Spleen (tissue), 11 donors: ENCODE data around the gene DNAH10. TPM values are rescaled to one million over a fixed set of nuclear protein-coding genes. Genes with fewer than 3 reads are reported as not detected.

Experiments used
- DNase-seq: peaks from one replicate; pipeline ENCODE4 v3.0.0-alpha.2; 2020
- H3K27ac ChIP-seq, 8 donors: fragments of 200-600 bp; sonication (generic) in 7 of 8; 1 replicate in 4 of 8; 2 replicates in 4 of 8; pipeline versions ENCODE4 v1.5.0 to v1.8.0; 2016 to 2021; ENCODE audit warnings: inconsistent platforms in 4 of 8, mild to moderate bottlenecking in 4 of 8, moderate library complexity in 1 of 8
- H3K27me3 ChIP-seq, 7 donors: fragments of 200-600 bp; sonication (generic) in 6 of 7; replicated peaks in 1 of 7; 1 replicate in 4 of 7; 2 replicates in 3 of 7; pipeline versions ENCODE4 v1.5.0 to v1.8.0; 2016 to 2021; ENCODE audit warnings: inconsistent platforms in 3 of 7, mild to moderate bottlenecking in 1 of 7
- H3K36me3 ChIP-seq, 6 donors: fragments of 200-600 bp; sonication (generic) in 5 of 6; 1 replicate in 4 of 6; 2 replicates in 2 of 6; pipeline versions ENCODE4 v1.5.0 to v1.8.0; 2016 to 2021; ENCODE audit warnings: inconsistent platforms in 2 of 6
- H3K4me1 ChIP-seq, 6 donors: fragments of 200-600 bp; sonication (generic) in 5 of 6; 1 replicate in 3 of 6; 2 replicates in 3 of 6; pipeline versions ENCODE4 v1.5.0 to v1.8.0; 2016 to 2021; ENCODE audit warnings: inconsistent platforms in 3 of 6
- H3K4me3 ChIP-seq, 8 donors: fragments of 200-600 bp; sonication (generic) in 7 of 8; 1 replicate in 4 of 8; 2 replicates in 4 of 8; pipeline versions ENCODE4 v1.5.0 to v1.8.0; 2016 to 2021; ENCODE audit warnings: inconsistent platforms in 4 of 8, mild to moderate bottlenecking in 4 of 8, moderate library complexity in 2 of 8
- H3K9me3 ChIP-seq, 8 donors: fragments of 200-600 bp; sonication (generic) in 7 of 8; 1 replicate in 4 of 8; 2 replicates in 4 of 8; pipeline versions ENCODE4 v1.5.0 to v1.8.0; 2016 to 2021; ENCODE audit warnings: inconsistent platforms in 4 of 8
- POLR2A ChIP-seq, 3 donors: fragments of 450-650 bp; IDR thresholded peaks; one replicate each; pipeline ENCODE4 v1.5.1; 2017; ENCODE audit warnings: antibody characterized with exemption in 3 of 3, mild to moderate bottlenecking in 1 of 3
- POLR2AphosphoS5 ChIP-seq, 3 donors: sonication (generic); formaldehyde crosslinking; IDR thresholded peaks; one replicate each; pipeline ENCODE4 v1.5.1; 2017; ENCODE audit warnings: antibody characterized with exemption in 3 of 3
- WGBS, 5 donors: extraction: QIAGEN DNeasy Blood & Tissue Kit in 3 of 5; methylation state at CpG; one replicate each; pipeline versions ENCODE4 v1.1.5 to v1.1.7; 2013 to 2018; 5-methylcytosine and 5-hydroxymethylcytosine counted together
- intact Hi-C: fragments of 100-400 bp; cut with DNase I; formaldehyde crosslinking; loops from one replicate; pipeline ENCODE4 v1.15.0; 2023; ENCODE audit warnings: low total_unique reads
- polyA plus RNA-seq, 3 donors: library from polyadenylated mRNA; stranded (reverse); fragments of 200-250 nt; gene quantifications; one replicate each; pipeline ENCODE4 v1.2.1, GENCODE V29; 2013
- total RNA-seq, 7 donors: library from RNA; depleted of rRNA in 3 of 7; stranded (reverse); fragments of >200 nt in 3 of 7; fragmentation: NEBNext Ultra II Directional in 4 of 7; extraction: Animal tissue kit (Norgen Biotek cat#: 25700) in 4 of 7; gene quantifications; one replicate each; pipeline versions ENCODE4 v1.1.0 to v1.2.1, GENCODE V29; 2016 to 2021
- TF ChIP-seq, protein P1 (sequence below), 11 experiments: fragments of 200-600 bp in 7 of 11; fragments of 450-650 bp in 4 of 11; sonication (generic) in 4 of 11; IDR thresholded peaks in 8 of 11; conservative IDR thresholded peaks in 3 of 11; 1 replicate in 7 of 11; 2 replicates in 4 of 11; pipeline versions ENCODE4 v1.4.0 to v1.8.0; 2016 to 2021; ENCODE audit warnings: antibody characterized with exemption in 11 of 11, inconsistent platforms in 4 of 11, mild to moderate bottlenecking in 1 of 11
- donor health status: healthy with polysubstance abuse.
- donor health status: DM: no; HTN: no; CAD: no; lungs with moderate emphysema.
- donor health status: DM: no; HTN: no; CAD: no.
- donor health status: Bipolar disorder and iron deficiency.
- donor health status: healthy.
- donor health status: DM: no; HTN: no; CAD: no.
- donor health status: DM: yes; HTN: yes; CAD: no.

Gene DNAH10
- total and polyA plus RNA-seq, 10 donors: 0.23 to 2.2 (median 0.43) TPM; not detected in 1

- H3K27me3 ChIP-seq: no peaks in the 10 kb centered on the region
- 83 to 95% (median 89%) methylated on average over 4 of the region's 4 CpGs for WGBS, 5 donors
- no peaks in the 10 kb centered on the region for H3K4me1 ChIP-seq
- no peak overlapping the region for H3K4me3 ChIP-seq
- H3K9me3 ChIP-seq: no peaks in the 10 kb centered on the region
- no peak for DNase-seq
- no peak for TF ChIP-seq POLR2AphosphoS5 (IDR thresholded peaks at IDR 0.05)
- TF ChIP-seq, protein P1, sequence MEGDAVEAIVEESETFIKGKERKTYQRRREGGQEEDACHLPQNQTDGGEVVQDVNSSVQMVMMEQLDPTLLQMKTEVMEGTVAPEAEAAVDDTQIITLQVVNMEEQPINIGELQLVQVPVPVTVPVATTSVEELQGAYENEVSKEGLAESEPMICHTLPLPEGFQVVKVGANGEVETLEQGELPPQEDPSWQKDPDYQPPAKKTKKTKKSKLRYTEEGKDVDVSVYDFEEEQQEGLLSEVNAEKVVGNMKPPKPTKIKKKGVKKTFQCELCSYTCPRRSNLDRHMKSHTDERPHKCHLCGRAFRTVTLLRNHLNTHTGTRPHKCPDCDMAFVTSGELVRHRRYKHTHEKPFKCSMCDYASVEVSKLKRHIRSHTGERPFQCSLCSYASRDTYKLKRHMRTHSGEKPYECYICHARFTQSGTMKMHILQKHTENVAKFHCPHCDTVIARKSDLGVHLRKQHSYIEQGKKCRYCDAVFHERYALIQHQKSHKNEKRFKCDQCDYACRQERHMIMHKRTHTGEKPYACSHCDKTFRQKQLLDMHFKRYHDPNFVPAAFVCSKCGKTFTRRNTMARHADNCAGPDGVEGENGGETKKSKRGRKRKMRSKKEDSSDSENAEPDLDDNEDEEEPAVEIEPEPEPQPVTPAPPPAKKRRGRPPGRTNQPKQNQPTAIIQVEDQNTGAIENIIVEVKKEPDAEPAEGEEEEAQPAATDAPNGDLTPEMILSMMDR (IDR thresholded peaks at IDR 0.05 in 8 of 11, conservative IDR thresholded peaks at IDR 0.05 in 3 of 11): no peak
- peaks cover 0 to 9% (median 0%) of the 10 kb centered on the region in 6 donors for H3K36me3 ChIP-seq
- intact Hi-C loops: no loop called here
- no peak overlapping the region for H3K27ac ChIP-seq
Observed at GRCh38 chr12:123963821-123964220, 201.7 kb downstream of the DNAH10 start.

DNA sequence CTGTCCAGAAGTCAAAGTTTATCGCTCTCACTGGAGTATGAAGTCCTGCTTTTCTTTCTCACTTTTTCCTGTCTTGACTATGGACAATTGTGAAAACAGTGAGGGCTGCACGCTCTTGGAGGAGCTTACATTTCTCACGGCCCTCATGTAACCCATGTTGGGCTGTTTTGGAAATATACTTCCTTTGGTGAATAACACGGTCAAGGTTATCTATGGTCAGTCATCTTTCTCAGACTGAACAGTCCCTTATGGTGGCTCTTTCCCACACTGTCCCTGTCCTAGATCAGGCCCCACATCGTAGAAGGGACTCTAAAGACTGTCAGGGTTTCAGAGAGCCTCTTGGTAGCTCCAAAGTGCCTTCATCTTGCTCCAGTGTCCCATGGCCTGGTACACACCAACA is 203.3 kb downstream of the DNAH10 start:
- peaks cover 0 to 6% (median 0%) of the 10 kb centered on the region in 6 donors for H3K4me1 ChIP-seq
- DNase-seq: no peak
- whole genome bisulfite sequencing, 5 donors: 55 to 68% (median 61%) methylated on average over 5 of the region's 5 CpGs
- peaks cover 0 to 9% (median 0%) of the 10 kb centered on the region in 6 donors for H3K36me3 ChIP-seq
- no peak overlapping the region for H3K4me3 ChIP-seq
- intact Hi-C loops: no loop called here
- H3K27me3 ChIP-seq: no peaks in the 10 kb centered on the region
- no peak overlapping the region for H3K27ac ChIP-seq
- no peaks in the 10 kb centered on the region for H3K9me3 ChIP-seq
- no peak for TF ChIP-seq POLR2AphosphoS5 (IDR thresholded peaks at IDR 0.05)

- intact Hi-C loops: no loop called here
- H3K9me3 ChIP-seq: no peaks in the 10 kb centered on the region
- peaks cover 0 to 9% (median 0%) of the 10 kb centered on the region in 6 donors for H3K36me3 ChIP-seq
- TF ChIP-seq POLR2AphosphoS5 (IDR thresholded peaks at IDR 0.05): no peak
- no peak for TF ChIP-seq POLR2A (IDR thresholded peaks at IDR 0.05)
- TF ChIP-seq, protein P1 (IDR thresholded peaks at IDR 0.05 in 8 of 11, conservative IDR thresholded peaks at IDR 0.05 in 3 of 11): no peak
- no peak for DNase-seq
- 74 to 92% (median 89%) methylated on average over 3 of the region's 3 CpGs for WGBS, 5 donors
- no peak overlapping the region for H3K27ac ChIP-seq
- H3K27me3 ChIP-seq: no peaks in the 10 kb centered on the region
- H3K4me1 ChIP-seq: peaks cover 0 to 18% (median 6%) of the 10 kb centered on the region in 6 donors
- H3K4me3 ChIP-seq: no peak overlapping the region
Observed at GRCh38 chr12:123966596-123966995, 204.5 kb downstream of the DNAH10 start.

DNA sequence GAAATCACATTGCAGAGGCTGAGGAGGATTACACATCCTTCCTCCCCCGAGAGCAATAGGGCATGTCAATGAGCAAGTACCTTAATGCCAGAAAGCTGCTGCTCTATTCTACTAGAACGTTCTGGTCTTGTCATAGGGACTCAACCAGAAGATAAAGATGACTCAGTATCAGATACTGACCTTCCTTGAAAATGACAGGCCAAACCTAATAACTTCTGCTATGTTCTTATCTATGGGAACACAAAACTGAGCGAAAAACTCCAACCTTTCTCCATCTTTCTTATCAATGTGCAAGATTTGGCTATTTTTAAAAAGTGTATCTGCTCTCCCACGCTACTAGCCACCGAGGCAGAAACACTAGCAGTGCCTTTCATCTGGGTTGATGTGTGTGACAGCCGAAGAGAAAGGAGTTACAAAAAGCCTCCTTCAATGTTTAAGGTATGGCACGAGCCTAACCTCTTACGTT is 205.1 kb downstream of the DNAH10 start:
- Histone ChIP-seq H3K4me3 (no peak overlapping the region), H3K27me3 (no peaks in the 10 kb centered on the region), H3K36me3 (peaks cover 0 to 9% (median 0%) of the 10 kb centered on the region in 6 donors), H3K9me3 (no peaks in the 10 kb centered on the region), H3K4me1 (peaks cover 0 to 24% (median 12%) of the 10 kb centered on the region in 6 donors), H3K27ac (no peak overlapping the region)
- DNase-seq: no peak
- TF ChIP-seq POLR2A (IDR thresholded peaks at IDR 0.05): no peak
- no peak for TF ChIP-seq POLR2AphosphoS5 (IDR thresholded peaks at IDR 0.05)
- TF ChIP-seq, protein P1 (IDR thresholded peaks at IDR 0.05 in 8 of 11, conservative IDR thresholded peaks at IDR 0.05 in 3 of 11): no peak
- WGBS, 5 donors: 87 to 93% (median 91%) methylated on average over 8 of the region's 8 CpGs
- intact Hi-C loops: no loop called here

DNA sequence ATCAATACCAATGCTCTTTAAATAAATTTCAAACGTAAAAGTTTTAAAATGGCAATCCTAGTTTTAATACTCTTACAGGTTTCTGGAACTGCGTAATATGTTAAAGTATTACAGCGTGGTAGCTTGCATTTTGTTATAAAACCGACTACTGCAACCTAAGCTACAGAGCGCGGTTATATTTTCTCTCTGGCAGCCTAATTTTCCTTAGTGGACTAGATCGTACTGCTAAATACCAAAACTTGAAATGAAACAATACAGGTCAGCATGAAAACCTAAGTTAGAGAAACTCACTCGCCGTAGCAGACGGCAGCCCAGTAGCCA is 209.3 kb downstream of the DNAH10 start:
- Histone ChIP-seq H3K4me1 (peaks cover 0 to 46% (median 27%) of the 10 kb centered on the region in 6 donors), H3K9me3 (no peaks in the 10 kb centered on the region), H3K27ac (peak overlapping the region; percentile 79 to 92 (median 86)), H3K36me3 (peaks cover 0 to 16% (median 0%) of the 10 kb centered on the region in 6 donors), H3K27me3 (peaks cover 0 to 5% (median 0%) of the 10 kb centered on the region in 7 donors), H3K4me3 (peak overlapping the region; percentile 68 to 99 (median 92))
- no peak for DNase-seq
- intact Hi-C loops: no loop called here
- 35 to 41% (median 40%) methylated on average over 10 of the region's 10 CpGs for WGBS, 5 donors
- no peak for TF ChIP-seq POLR2AphosphoS5 (IDR thresholded peaks at IDR 0.05)
- no peak for TF ChIP-seq POLR2A (IDR thresholded peaks at IDR 0.05)
- TF ChIP-seq, protein P1 (IDR thresholded peaks at IDR 0.05 in 8 of 11, conservative IDR thresholded peaks at IDR 0.05 in 3 of 11): no peak
